ENCODE measurements around the gene CABS1.

CABS1 gene

GRCh38 chr4:70334681-70335080 lies at the start of gene CABS1:
Gene CABS1, plus strand, starts transcription at chr4:70334981. Its CDS starts 59 bp downstream, at chr4:70335040.
- no peak for DNase-seq

DNA sequence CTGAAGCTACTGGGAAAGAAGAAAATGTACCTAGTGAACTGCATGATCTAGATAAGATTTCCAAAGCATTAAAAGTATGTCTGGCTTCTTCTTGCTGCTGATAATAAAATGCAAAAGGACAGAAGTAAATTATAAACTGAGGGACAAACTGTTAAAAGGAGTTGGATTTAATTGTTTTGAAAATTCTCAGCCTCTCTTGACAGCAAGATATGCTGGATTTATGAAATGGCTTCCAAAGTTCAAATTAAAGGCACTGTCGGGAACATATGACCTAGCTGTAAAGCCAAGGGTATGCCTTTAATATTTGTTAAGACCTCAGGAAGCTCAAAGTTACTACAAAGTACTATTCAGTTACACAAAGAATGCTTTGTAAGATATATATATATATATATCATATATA lies 46.1 kb upstream of the CABS1 start:
- no peak for DNase-seq

- DNase-seq: no peak
These were observed 43.4 kb upstream of the CABS1 start for GRCh38 chr4:70291341-70291740.

DNA sequence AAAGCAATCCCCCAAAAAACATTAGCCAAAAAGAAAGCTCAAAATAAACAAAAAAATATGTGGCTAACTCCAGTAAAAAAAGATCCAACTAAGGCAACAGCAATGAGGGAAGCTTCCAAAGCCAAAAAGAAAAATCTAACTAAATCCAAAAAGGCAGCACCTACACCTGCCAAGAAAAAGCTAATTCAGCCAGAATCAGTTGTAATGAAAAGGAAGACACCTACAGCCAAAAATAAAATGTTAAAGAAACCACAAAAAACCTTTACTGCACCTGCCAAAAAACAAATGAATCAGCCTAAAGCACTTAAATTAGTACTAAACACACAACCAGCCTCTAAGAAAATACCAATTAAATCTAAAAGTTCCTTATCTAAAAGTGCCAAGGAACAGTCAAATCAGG lies 37.2 kb upstream of the CABS1 start:
- DNase-seq: no peak

- DNase-seq: no peak
These were observed 36.7 kb upstream of the CABS1 start for GRCh38 chr4:70298051-70298450.

DNA sequence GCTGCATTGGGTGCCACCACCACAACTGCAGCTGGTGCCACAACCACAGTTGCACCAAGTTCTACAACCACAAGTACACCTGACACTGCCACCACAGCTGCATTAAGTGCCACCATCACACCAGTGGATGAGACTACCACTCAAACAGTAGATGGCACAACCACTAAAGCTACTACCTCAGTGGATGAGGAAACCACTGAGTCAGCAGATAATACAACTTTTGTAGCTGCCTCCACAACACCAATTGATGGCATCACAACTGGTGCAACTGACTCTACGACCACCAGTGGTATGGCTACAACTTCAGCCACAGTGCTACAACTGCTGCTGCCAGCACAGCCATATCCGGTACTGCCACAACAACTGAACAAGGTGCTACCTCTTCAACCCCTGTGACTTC lies 35.1 kb upstream of the CABS1 start:
- DNase-seq: no peak

GRCh38 chr4:70300215-70300614 lies 34.6 kb upstream of the CABS1 start:
- DNase-seq: no peak

- DNase-seq: no peak
These were observed 31.7 kb upstream of the CABS1 start for GRCh38 chr4:70303090-70303489.

DNA sequence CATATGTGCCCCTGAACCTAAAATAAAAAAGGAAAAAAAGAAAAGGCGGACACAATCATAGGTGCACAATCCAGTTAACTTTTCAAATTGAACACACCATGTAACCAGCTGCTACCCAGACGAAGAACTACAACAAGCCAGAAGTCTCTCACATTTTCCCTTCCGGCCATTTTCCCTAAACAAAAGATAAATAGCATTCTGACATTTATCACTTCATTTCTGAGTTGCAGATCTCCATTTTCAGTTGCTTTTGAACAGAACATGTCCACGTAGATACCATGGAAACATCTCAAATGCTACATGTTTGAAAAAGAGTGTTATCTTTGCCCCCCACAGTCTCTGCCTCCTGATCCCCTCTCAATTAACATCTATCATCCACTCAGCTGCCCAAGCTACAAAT lies 29.2 kb upstream of the CABS1 start:
- DNase-seq: no peak

- no peak for DNase-seq
These were observed 28.7 kb upstream of the CABS1 start for GRCh38 chr4:70306076-70306475.

- no peak for DNase-seq
These were observed 21.0 kb upstream of the CABS1 start for GRCh38 chr4:70313736-70314135.

DNA sequence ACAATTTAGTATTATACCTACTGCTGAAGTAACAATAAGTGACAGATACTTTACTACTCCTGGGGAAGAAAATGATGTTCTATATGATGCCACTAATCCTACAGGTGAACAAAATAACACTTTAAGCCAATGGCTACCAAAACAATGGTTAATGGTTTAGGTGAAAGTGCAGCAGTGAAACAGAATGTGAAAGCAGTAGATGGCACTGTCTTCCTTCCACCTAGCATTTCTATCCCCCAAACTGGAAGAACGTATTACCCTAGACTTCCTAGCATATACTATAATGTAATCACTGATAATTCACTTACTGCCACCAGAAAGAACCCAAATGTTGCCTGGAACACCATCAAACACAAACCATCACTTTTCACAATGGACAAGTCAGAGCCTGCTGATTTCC lies 18.9 kb upstream of the CABS1 start:
- no peak for DNase-seq

DNA sequence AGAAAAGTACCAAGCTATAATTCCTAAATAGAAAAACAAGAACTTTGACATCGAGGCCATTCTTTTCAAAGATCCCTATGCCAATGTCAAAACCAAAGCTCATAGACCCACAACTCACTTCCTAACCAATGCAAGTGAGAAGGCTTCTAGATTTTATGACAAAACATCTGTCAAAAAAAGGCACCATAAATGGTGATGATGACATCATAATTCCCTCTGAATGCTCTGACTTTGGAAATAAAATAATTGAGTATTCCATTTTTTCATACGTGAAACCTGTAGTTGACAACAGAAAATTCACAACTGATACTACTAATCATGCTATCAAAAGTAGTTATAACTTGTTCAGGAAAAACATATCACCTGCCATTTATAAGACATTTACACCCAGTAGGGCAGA lies 8.7 kb upstream of the CABS1 start:
- no peak for DNase-seq

- no peak for DNase-seq
These were observed 1.3 kb downstream of the CABS1 start for GRCh38 chr4:70336043-70336442.

DNA sequence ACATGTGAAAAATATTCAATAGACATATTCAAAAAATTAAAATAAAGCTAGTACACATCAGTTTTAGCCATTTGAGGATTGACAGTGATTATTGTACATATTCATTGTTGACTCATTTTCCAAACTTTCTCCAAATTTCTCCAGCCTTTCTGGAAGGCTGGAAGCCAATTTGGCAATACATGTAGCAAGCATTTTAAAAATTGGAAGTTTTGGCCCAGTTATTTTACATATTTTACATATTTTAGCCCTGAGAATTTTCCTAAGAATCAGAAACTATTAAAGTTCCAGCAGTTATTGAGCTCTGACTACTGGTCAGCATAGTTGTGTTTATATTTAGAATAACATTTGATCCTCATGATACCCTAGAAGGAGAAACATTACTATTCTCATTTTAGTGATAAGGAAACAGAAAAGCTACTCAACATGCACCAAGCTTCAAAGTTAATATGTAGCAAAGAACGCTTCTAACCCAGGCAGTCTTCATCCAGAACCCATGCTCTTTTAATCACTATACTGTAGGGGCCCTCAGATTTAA lies 3.2 kb downstream of the CABS1 start:
- no peak for DNase-seq

DNA sequence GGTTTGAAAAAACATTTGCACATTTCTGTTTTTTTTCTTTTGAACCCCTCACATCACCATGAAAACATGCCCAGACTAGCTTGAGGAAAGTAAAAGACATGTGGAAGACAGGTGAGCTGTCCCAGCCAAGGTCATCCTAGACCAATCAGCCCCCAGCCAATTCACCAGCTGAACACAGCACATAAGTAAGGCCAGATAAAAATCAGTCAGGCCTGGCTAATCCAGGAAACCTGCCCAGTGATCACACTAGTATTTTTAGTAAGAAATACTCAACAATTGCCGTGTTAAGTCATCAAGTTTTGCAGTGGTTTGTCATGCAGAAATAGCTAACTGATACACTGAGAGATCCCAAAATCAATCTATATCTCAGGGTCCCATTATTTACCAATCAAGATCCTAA lies 21.4 kb downstream of the CABS1 start:
- no peak for DNase-seq

DNA sequence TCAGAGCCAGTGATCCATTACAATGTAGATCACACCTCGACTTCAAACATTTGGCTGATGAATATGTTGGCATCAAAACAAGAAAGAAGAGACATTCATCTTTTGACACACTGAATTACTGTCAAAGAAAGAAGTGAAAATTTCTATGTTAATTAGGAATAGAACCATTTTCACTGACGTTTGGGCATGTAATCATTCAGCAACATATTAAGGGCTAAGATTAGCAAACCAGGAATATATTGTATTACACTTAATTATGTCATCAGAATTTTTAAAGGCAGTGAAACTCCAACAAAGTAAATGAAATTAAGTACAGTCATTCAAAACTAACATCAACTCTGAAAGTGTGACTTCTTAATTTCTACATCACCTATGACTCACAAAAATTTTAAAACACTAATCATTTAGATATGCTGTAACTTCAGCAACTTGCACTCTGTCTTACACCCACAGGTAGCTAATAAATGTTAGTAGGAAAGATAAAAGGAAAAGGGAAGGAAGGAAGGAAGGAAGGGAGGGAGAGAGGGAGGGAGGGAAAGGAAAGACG lies 24.4 kb downstream of the CABS1 start:
- DNase-seq: no peak

DNA sequence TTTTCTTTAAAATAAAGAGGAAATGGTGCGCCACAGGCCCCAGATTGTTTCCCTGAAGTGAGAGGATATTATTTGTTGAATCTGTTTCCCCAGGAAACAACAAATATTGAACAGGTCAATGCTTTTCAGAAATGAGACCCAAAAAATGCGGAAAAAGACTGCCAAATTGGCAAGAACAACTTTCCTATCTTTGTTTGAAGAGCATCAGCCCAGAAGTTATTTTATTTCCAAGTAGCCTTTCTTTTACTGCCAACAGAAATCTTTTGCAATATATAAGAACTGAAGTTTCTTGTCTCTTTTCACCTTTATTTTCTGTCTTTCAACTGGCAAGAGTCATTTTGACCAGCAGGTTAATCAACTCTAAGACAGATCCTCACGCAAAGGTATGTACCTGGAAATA lies 25.7 kb downstream of the CABS1 start, which contains the start of gene SMR3A:
SMR3A (plus strand) TSS at position 301 of the 400 bp plus-strand sequence. CDS start 1,356 bp downstream, outside the sequence.
- DNase-seq: no peak

GRCh38 chr4:70364002-70364401 lies 29.2 kb downstream of the CABS1 start:
- DNase-seq: no peak

DNA sequence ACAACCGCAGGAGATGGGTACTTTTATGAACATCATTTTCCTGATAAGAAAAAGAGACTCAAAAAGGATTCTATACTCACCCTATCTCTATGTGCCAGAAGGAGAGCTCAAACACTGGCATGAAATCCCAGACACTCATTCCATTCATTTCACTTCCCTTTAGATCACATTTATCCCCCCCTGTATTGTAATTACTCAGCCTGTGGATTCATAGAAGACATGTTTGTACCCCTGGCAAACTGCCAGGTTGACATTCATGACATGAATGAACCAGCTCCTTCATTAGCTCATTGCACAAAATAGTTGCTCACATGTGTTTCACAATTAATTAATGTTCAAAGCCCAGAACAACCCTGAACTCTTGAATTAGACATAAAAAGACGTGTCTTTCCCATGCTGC lies 30.7 kb downstream of the CABS1 start:
- DNase-seq: no peak

DNA sequence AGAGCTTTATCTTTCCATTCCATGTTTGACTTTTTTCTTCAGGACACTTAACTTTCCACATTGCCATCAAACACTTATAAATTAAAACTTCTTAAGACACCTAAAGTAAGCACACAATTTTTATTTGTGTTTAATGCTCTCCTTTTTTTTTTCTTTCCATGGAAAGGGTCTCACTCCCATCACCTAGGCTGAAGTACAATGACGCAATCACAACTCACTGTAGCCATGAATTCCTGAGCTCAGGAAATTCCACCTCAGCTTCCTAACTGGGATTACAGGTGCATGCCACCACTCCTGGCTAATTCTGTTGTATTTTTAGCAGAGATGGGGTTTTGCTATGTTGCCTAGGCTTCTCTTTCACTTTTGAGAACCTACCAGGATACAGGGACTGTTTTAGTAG lies 33.0 kb downstream of the CABS1 start:
- no peak for DNase-seq

- no peak for DNase-seq
These were observed 37.2 kb downstream of the CABS1 start for GRCh38 chr4:70371987-70372386.

DNA sequence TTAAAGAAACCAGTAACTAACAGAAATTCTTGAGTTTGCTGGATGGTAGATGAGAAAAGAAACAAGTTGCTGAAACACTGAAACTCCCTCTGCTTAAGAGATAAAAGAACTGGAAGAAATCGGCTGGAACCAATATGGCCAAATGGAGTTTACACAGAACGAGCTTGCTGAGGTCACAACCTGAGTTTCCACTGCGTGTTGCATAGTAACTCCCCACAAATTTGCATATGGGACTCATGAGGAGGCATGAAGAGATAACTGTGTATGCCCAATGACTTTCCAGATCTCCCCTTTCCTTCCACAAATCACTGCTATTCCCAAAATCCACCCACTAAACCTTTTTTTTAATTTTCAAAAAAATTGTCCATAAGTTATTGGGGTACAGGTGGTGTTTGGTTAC lies 38.0 kb downstream of the CABS1 start:
- no peak for DNase-seq

- DNase-seq: no peak
These were observed 45.8 kb downstream of the CABS1 start for GRCh38 chr4:70380578-70380977.

DNA sequence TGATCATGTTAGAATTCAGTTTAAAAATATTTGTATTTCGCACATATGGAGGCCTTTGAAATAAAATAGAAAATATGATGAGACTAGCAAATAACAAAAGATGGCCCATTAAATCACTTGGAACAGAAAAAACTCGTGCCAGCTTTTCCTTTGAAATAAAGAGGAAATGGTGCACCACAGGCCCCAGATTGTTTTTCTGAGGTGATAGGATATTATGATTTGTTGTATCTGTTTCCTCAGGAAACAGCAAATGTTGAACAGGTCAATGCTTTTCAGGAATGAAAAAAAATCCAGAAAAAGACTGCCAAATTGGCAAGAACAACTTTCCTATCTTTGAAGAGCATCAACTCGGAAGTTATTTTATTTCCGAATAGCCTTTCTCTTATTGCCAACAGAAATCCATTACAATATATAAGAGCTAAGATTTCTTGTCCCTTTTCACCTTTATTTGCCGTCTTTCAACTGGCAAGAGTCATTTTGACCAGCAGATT lies 48.0 kb downstream of the CABS1 start, which contains the start of gene SMR3B:
SMR3B (plus strand) TSS at position 441 of the 491 bp plus-strand sequence. CDS start 1,380 bp downstream, outside the sequence.
- DNase-seq: no peak
